Erythroblast (primary cell): ENCODE results near the gene MGAT4B.

ENCODE experiments used
- DNase-seq, 2 experiments: peaks; one replicate each; lab custom pipeline; 2025; lab: John Stamatoyannopoulos, UW
- GATA1 ChIP-seq: IDR thresholded peaks from 2 replicates; pipeline ENCODE4 v1.6.1; 2011; ENCODE audit warnings: low read depth, mild to moderate bottlenecking, control low read depth, low read length, moderate library complexity
- POLR2A ChIP-seq: IDR thresholded peaks from 2 replicates; pipeline ENCODE4 v1.6.1; 2011; ENCODE audit warnings: mild to moderate bottlenecking, low read length

The MGAT4B gene

DNA sequence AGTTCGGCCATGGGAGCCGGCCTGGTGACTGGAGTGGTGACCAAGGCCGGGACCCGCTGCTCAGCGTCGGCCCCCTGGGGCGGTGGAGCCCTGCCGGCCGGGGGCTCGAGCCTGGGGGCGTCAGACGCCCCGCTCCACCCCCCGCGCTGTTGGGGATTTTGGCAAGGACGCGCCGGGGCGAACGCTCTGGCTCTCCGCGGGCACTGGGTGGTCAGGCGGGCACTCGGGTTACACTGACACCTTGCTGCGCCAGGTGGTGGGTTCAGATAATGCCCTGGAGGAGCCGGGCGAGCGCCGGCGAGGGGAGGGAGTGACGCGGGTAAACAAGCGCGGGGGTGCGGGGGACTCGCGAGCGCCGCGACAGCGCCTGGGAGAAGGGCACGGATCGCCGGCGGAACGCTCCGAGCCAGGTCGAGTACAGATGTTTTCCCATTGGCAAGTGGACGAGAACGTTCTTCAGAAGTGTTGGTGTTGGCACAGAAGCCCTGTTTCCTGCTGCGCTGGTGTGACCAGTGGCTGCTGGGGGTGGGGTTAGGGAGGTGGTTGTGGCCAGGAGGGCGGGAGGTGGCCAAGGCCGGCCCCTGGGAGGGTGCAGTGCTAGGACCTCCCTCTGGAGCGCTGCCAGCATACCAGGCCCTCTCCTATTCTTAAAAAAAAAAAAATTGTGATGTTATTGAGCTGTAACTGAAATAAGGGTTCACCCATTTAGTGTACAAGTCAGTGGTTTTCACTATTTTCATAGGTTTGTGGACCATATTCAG is 14.8 kb upstream of the MGAT4B start:
- TF ChIP-seq POLR2A (no peak), GATA1 (no peak)
- DNase-seq: peak; percentile 96 to 97

DNA sequence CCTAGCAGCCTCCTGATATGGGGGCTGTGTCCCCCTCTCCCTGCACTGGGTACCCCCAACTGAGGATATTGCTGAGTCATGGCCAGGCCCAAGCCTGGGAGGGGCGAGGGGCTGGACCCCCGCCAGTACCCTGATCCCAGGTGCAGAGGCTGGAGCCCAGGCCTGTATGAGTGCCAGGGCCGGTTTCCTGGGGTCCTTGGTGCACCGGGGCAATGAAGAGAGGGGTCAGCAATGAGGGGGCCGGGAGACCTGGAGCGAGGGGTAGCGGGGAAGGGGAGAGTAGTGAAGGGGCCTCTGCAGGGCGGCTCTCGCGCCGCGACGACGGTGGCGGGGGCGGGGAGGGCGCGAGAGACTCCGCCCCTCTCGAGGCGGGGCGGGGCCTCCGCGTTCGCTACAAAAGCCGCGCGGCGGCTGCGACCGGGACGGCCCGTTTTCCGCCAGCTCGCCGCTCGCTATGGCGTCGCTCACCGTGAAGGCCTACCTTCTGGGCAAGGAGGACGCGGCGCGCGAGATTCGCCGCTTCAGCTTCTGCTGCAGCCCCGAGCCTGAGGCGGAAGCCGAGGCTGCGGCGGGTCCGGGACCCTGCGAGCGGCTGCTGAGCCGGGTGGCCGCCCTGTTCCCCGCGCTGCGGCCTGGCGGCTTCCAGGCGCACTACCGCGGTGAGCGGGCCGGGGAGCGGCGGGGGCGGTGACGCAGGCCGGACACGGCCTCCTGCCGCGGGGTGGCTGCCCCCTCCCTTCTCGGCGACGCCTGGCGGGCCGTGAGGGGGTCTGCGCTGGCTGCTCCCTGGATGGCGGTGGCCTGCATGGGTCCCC is 14.0 kb upstream of the MGAT4B start, which contains the start of gene SQSTM1:
Gene SQSTM1 (plus strand): TSS at position 423 of the 815 bp plus-strand sequence. CDS start 32 bp downstream, at position 455.
- peak; percentile 96 for TF ChIP-seq POLR2A
- TF ChIP-seq GATA1: no peak
- DNase-seq: peak; percentile 87 to 93

DNA sequence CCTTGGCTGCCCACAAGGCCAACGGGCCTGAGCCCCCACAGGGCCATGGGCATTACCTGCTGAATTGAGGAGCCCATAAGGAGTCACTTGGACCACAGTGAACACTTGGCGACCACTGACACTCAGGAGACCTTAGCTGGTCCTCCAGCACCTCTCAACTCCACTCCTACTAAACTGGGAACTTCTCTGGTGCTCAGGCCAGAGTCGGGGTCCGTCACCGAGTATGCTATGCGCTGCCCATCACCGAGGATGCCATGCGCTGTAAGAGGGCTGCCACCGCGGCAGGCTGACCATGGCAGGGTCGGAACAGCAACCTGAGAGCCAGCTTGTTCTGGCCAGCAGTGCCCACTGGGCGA is 13.4 kb upstream of the MGAT4B start:
- DNase-seq: peak in 1 of 2 experiments; percentile 59
- TF ChIP-seq POLR2A: no peak
- no peak for TF ChIP-seq GATA1

DNA sequence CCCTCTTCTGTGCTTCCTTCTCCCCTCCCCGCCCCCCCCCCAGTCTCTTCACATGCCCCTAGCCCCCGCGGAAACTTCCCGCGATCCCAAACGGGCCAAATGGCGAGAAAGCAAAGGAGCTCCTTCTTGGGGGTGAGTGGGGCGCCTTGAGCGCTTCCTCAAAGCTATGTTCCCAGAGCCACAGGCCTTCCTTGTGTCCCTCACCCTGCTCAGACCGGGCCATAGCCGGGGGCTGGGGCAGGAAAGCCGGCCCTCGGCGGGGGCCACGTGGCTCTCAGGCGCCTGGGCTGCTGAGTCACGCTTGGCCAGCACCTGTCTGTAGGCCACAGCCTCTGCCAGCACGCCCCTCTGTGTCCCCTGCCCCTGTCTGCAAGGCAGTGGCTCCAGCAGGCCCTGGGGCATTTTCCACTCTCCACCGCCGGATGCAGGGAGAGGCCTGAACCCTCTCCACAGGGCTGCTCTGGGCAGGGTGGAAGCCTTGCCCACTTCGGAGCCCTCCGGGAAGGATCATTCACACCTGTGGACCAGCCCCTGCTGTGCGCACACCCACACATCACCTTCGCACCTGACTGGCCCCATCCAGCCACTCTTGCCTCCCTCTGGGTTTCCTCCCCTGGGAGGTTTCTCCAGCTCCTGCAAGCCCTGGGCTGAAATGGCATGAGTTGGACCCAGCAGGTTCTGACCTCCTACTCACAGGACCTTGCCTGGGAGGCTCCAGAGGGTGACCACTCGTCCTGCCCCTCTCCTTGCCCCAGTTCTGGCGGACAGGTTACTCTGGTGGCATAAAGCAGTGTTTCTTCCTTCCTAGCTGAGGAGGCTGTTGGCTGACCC is 12.8 kb upstream of the MGAT4B start:
- TF ChIP-seq POLR2A (no peak), GATA1 (no peak)
- DNase-seq: peak; percentile 65 to 77

DNA sequence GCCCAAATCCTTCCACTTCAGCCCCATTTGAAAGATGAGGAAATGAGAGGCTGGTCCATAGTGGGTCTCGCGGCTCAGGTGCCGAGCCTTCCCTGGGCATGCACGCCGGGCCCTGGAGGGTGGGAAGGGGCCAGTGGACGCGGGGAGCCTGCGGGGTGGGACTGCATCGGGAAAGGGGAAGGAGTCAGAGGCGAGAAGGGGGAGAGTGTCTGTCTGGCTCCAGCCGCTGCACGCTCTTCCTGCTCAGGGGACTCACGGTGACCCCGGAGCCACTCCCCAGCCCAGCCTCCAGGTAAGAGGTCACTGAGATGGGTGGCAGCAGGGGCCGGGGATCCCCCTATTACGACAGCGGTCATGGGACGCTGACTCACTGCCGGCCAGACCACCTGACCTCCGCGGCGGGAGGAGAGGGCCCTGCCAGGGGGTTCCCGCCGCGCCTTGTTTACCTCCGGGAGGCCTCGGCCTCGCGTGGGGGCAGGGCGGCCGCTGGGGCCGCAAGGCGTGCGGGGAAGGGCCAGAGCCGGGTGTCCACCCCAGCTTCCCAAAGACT is 12.2 kb upstream of the MGAT4B start:
- peak; percentile 87 to 89 for DNase-seq
- TF ChIP-seq GATA1: no peak
- peak; percentile 19 for TF ChIP-seq POLR2A

DNA sequence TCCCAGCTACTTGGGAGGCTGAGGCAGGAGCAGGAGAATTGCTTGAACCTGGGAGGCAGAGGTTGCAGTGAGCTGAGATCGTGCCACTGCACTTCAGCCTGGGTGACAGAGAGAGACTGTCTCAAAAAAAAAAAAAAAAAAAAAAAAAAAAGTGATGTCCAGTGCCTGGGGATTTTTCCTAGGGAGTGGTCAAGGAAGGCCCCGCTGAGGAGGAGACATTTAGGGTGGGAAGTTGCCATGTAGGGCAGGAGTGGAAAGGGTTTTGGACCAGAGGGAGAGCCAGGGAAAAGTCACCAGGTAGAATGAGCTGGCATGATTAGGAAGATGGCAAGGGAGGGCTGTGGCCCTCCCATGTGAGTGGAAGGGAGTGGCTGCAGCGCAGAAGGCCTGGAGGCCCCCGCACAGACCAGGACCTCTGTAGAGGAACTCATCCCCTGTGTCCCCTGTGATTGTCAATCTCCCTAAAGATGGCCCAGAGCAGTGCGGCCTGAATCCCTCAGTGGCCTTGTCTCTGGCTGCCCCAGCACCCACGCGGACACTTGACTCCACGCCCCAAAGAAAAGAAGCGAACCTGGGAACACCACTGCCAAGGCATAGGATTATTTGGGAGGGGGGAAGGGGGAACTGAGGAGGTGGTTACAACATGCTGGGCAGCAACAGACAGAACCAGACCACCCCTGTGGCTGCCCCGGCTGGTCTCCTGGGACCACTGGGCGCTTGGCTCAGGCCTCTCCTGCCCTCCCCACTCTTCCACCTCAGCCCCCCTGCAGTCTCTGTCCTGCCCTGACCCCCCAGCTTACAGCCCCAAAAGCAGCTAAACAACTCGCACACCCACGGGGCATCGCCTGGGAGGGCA is 11.5 kb upstream of the MGAT4B start:
- peak; percentile 26 to 48 for DNase-seq
- no peak for TF ChIP-seq GATA1
- TF ChIP-seq POLR2A: no peak

DNA sequence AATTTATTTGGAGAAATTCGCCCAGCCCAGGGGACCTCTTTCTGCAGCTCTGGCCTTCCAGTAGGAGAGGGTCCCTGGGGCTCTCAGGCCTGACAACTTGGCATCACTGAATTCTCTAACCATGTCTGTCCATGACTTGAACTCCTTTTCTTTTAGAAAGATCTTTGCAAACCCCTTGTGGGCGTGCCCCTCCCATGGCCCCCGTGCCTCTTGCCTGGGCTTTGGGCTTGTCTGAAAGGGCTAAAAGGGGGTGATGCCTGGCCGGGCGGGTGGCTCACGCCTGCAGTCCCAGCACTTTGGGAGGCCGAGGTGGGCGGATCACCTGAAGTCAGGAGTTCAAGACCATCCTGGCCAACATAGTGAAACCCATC is 10.8 kb upstream of the MGAT4B start:
- no peak for DNase-seq
- no peak for TF ChIP-seq GATA1
- TF ChIP-seq POLR2A: no peak

DNA sequence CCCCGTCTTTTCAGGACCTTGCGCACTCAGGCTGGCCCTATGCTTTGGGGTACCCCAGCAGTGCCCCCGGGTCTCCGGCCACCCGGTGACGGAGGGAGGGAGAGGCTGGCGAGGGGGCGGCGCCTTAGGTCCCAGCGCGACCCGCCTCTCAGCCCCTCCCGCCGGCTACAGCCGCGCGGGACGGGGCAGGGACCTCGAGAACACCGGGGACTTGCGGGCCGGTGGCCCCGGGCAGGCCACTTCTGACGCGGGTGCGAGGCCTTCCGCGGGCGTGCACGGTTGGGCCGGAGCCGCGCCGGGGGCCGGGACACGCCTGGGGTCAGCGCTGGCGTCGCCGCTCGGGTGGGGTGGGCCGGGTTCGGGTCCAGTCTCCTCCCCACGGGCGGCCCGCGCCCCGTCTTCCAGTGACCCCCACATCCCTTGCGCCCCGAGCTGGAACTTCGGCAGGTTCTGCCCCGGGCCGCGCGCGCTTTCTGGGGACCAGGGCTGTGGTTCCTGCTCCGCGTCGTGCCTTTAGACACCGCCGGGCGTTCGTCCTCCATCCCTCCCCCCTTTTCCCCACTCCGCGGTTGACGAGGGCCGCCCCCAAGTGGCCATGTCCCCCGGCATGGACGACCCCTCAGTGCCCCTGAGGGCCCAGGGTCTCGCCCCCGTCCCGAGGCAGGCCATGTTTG is 10.3 kb upstream of the MGAT4B start:
- peak; percentile 40 to 55 for DNase-seq
- no peak for TF ChIP-seq GATA1
- TF ChIP-seq POLR2A: no peak

DNA sequence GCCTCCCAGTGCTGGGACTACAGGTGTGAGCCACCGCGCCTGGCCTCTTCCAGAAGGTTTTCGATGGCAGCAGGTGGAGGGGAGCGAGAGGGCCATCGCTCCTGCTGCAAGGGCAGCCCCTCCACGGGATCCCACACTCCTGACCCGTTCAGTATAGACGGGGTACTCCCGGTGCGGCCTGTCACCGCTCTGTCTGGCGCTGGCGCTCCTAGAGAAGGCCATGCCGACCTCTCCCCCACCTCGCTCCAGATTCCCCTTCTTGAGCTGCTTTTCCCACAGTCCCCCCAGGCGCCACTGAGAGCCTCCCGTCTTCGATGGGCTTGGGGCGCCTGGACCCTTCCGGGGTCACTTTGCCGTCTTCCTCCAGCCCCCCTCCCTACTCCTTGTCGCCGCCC is 9.7 kb upstream of the MGAT4B start:
- no peak for DNase-seq
- TF ChIP-seq GATA1 (no peak), POLR2A (no peak)

DNA sequence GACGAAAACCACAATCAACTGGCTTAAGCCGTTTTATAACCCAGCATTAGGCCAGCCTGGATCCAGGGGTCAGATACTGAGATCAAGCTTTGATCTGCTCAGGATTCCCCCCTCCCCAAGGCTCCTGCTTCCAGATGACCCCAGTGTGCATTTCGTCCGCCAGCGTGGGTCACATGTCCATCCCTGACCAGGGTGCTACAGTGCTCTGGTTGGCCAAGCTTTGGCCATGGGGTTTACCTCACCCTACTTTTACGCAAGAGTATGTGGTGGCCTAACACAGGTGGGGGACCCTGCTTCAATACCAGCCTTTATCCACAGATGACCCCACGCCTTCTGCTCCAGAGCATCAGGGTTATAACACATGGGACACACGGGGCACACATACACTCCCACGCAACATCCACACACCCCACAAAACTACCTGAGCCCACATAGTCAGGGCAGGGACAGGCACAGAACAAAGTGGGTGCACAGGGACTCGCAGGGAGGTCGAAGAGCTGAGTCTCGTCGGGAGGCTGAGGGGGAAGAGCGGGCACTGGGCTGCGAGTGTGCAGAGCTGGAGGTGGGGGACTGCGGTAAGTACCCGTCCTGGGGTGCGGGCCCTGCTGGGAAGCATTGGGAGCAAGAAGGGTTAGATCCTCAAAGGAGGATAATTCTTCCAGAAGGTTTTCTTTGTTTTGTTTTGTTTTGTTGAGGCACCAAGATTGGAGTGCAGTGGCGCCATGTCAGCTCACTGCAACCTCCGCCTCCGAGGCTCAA is 9.0 kb upstream of the MGAT4B start:
- no peak for DNase-seq
- no peak for TF ChIP-seq POLR2A
- no peak for TF ChIP-seq GATA1

DNA sequence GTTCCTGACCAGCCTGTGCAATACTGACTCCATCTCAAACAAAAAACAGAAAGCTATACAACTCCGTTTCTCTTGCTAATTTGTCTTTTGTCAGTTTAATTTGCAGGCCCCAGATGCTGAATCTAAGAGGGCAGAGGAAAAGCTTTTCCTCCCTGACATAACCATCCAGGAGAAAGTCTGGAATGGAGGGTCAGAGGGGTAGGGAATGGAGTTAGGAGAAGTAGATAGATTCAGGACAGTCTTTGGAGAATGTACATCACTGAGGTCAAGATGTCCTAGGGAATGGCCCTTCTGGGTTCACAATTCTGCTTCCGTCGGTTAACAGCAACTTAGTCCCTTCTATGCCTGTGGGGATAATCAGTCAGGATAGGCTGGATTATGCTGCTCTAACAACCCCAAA is 7.4 kb upstream of the MGAT4B start:
- TF ChIP-seq GATA1: no peak
- no peak for TF ChIP-seq POLR2A
- no peak for DNase-seq
